GM19023 (cell line): ENCODE data around the gene GLP2R.

Experiments
- ATAC-seq: cut with Tn5 transposase; IDR thresholded peaks from one replicate; pipeline ENCODE4 v1.9.1; 2021; ENCODE audit warnings: mild to moderate bottlenecking, moderate library complexity; ENCODE audit not compliant: unreplicated experiment

GLP2R gene

GRCh38 chr17:9845306-9845705 lies 19.6 kb downstream of the GLP2R start:
- no peak for ATAC-seq

GRCh38 chr17:9850151-9850550 lies 24.4 kb downstream of the GLP2R start:
- ATAC-seq: no peak

GRCh38 chr17:9854255-9854654 lies 28.5 kb downstream of the GLP2R start:
- no peak for ATAC-seq

- no peak for ATAC-seq
Measured at GRCh38 chr17:9855036-9855435, 29.3 kb downstream of the GLP2R start.

GRCh38 chr17:9859781-9860180 lies 34.1 kb downstream of the GLP2R start:
- ATAC-seq: no peak

- no peak for ATAC-seq
Measured at GRCh38 chr17:9860851-9861250, 35.1 kb downstream of the GLP2R start.

DNA sequence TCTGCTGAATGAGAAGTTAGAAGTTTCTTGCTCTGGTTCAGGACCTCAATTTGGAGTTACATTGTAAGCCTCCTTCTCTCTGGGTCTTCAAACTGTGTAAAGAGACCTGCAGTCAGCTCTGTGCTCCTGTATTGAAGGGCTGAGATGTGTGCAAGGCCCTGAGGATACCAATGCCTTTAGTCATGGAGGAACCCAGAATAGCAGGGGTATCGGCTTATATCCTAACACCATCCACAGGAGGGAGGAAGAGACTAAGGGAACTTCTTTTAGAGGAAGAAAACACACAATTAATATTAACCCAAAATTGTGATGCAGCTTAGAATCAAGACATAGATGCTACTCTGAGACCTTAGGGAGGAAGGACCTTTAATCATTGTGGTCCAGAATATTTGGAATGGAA lies 36.5 kb downstream of the GLP2R start:
- ATAC-seq: no peak

GRCh38 chr17:9862949-9863348 lies 37.2 kb downstream of the GLP2R start:
- ATAC-seq: no peak

DNA sequence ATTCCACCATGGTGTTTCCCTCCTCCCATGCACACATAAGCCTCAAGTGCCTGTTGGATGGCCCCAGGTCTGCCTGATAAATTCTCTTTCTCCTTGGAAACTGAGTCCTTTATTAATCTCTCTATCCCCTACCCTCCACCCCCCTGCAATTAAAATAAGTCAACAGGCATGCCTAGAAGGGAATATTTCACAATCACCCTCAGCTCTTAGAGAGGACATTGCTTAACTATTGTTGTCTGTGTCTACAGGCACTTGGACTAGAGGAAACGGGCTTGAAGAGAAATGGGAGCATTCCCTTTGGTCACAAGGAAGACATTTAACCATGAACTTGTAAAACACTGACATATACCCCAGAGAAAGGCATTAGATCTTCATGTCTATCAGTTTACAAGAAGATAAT lies 39.9 kb downstream of the GLP2R start:
- ATAC-seq: no peak

- no peak for ATAC-seq
Measured at GRCh38 chr17:9868552-9868951, 42.8 kb downstream of the GLP2R start.

DNA sequence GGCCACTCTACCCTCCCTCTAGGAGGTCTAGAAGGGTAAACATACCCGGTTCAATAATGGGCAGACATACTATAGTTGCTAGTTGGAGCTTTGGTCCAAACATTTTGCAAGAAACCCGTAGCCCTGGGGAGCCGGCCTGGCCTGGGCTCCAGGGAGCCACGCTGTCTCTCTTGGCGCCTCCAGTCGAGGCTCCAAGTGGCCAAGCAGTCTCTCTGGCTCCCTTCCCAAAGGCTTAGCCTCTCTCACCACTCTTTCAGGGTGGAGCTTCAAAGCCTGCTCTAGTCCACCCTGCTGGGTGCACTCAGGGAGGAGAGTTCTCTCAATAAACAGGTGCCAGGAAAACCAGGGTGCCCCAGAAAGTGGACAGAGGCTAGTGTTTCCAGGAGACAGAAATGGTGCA lies 47.1 kb downstream of the GLP2R start:
- no peak for ATAC-seq

DNA sequence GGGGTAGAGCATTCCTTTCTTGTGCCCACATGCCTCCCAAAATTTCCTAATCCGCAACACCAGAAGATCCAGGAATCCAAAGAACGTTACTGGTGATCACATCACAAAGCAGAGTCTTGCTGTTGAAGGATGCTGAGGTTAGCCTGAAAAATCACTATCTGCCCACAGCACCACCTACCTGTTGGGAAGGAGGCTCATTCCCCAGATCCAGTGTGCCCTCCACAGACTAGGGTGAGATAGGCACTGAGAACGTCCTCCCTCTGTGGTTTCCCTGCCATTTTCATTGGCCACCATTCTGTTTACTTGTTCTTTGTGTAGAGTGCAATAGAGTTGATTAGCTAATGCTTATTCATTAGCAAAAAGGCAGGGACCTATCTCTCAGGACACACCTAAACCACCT lies 49.0 kb downstream of the GLP2R start:
- no peak for ATAC-seq

GRCh38 chr17:9875441-9875840 lies 49.7 kb downstream of the GLP2R start:
- no peak for ATAC-seq

DNA sequence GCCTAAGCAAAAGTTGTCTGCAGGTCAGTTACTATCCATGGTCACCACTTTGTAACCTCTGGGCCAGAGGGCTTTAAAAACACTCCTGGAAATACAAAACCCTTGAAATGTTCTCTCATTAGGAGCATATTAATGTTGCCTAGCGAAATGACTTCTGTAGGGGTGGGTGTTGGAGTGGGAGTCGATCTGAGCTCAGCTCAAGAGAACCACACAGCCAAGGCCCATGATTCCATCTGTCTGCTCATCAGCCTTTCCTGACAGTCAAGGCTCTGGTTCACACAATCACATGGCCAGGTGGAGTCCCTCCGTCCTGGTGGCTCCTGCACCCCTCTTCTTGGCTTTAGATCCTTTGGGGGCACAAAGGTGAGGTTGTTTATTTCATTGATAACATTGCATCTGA lies 52.6 kb downstream of the GLP2R start:
- no peak for ATAC-seq

DNA sequence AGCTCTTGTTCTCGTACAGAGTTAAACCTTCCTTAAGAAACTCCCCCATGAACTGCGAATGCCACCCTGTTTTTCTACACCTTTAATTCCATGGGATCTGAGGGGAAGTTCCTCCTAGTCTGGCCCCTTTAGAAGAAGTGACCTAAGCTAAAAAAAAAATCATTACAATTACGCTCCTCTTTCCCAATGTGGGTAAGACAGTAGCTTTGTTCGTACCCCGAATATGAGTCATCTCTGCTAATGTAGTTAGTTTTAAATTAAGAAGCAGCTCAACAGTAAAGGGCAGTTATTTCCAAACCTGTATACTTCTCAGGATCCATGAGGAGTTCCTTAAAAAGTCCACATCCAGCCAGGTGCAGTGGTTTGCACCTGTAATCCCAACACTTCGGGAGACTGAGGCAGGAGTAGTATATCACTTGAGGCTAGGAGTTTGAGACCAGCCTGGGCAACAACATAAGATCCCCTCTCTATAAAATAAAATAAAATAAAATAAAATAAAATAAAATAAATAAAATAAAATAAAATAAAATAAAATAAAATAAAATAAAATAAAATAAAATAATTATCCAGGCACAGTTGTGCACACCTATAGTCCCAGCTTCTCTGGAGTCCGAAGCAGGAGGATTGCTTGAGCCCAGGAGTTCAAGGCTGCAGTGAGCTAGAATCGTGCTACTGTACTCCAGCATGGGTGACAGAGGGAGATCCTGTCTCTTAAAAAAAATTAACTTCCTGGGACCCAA lies 53.2 kb downstream of the GLP2R start:
- ATAC-seq: no peak

- no peak for ATAC-seq
Measured at GRCh38 chr17:9880582-9880999, 54.9 kb downstream of the GLP2R start.

GRCh38 chr17:9883451-9883850 lies 57.7 kb downstream of the GLP2R start:
- ATAC-seq: no peak

GRCh38 chr17:9886141-9886930 lies 60.6 kb downstream of the GLP2R start:
- ATAC-seq: no peak

DNA sequence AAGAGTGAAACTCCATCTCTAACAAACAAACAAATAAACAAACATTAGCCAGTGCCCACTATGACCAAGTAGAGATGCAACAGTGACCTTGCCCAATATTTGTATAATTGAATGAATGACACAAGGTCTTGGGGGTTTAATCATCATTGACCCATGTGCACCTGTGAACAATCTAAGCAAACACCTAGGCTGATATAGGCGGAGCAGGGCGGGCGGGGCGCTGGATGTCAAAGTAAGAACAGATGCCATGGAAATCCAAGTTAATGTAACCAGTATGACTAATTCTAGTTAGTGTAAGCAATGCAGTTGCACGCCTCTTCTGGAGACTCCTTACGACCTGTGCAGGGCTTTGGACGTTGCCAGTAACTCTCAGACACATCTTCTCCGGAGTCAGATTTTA lies 61.8 kb downstream of the GLP2R start:
- ATAC-seq: no peak

DNA sequence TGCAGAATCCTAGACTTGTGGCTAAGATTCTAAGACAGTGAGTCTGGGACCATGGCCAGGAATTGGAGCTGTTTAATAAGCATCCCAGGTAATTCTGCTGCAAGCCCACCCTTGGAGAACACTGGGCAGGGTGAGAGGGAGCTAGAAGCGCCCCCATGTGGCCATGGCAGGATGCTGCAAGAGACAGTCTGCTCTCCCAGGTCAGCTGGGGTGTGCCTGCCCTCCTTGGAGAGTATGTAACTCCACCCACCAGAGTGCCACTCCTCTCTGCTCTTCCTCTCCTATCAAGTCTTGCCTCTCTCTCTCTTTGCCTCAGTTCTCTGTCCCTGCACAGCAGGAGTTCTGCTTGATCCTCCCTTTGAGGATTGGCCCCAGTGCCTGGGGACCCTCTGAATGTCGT lies 64.4 kb downstream of the GLP2R start:
- ATAC-seq: no peak

DNA sequence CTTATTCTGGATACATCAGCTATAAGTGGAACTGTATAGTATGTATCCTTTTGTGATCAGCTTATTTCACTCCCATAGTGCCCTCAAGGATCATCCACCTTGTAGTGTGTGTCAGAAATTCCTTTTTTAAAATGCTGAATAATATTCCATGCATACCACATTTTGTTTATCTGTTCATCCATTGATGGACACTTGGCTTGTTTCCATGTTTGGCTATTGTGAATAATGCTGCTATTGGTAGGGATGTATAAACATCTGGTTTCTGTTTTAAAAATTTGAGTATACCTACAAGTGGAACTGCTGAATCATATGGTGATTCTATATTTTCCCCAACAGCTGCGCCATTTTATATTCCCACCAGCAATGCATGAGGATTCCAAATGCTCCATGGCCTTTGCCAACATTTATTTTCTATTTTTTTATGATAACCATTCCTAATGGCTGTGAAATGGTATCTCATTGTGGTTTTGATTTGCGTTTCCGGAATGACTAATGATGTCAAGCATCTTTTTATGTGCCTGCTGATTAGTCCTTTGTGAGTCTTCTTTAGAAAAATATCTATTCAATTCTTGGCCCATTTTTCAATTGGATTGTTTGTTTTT lies 67.8 kb downstream of the GLP2R start:
- ATAC-seq: no peak

- ATAC-seq: no peak
Measured at GRCh38 chr17:9894231-9894630, 68.5 kb downstream of the GLP2R start.
